OCI-LY7 (cell line): Measurements from ENCODE around the gene CD6.

Source experiments
- EZH2phosphoT487 ChIP-seq: fragments of 200-600 bp; sonication (generic); IDR thresholded peaks from 2 replicates; pipeline ENCODE4 v1.6.1; 2018; ENCODE audit warnings: low read depth, borderline replicate concordance, mild to moderate bottlenecking, mixed run types, antibody characterized with exemption, low read length, moderate library complexity, mixed read lengths
- TF ChIP-seq, protein P1 (sequence below): fragments of 200-600 bp; sonication (generic); conservative IDR thresholded peaks from 2 replicates; pipeline ENCODE4 v1.5.1; 2014; ENCODE audit warnings: mild to moderate bottlenecking, antibody characterized with exemption, low read length, moderate library complexity, mixed read lengths

- TF ChIP-seq, protein P1, sequence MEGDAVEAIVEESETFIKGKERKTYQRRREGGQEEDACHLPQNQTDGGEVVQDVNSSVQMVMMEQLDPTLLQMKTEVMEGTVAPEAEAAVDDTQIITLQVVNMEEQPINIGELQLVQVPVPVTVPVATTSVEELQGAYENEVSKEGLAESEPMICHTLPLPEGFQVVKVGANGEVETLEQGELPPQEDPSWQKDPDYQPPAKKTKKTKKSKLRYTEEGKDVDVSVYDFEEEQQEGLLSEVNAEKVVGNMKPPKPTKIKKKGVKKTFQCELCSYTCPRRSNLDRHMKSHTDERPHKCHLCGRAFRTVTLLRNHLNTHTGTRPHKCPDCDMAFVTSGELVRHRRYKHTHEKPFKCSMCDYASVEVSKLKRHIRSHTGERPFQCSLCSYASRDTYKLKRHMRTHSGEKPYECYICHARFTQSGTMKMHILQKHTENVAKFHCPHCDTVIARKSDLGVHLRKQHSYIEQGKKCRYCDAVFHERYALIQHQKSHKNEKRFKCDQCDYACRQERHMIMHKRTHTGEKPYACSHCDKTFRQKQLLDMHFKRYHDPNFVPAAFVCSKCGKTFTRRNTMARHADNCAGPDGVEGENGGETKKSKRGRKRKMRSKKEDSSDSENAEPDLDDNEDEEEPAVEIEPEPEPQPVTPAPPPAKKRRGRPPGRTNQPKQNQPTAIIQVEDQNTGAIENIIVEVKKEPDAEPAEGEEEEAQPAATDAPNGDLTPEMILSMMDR = no peak
- TF ChIP-seq EZH2phosphoT487 = no peak
Measured at GRCh38 chr11:60951606-60951903, 19.9 kb upstream of the CD6 start.
